Calu3 (cell line): ENCODE results near the gene TMA7B. TPM values are rescaled to one million over a fixed set of nuclear protein-coding genes. Genes with fewer than 3 reads are reported as not detected.
"Not testable (repeated sequence)": the region's sequence is repeated elsewhere in the genome, so short reads cannot be mapped to it uniquely, and the experiment has no call there.

Experiments
- BruUV-seq: library from RNA; stranded (reverse); fragments of 400-500 nt; replicated peaks from 2 replicates; lab custom pipeline; 2021; lab: Mats Ljungman, UMichigan
- CTCF ChIA-PET: fragments of 300-600 bp; sonication (Branson Sonifier 250); formaldehyde crosslinking; loops from one replicate; lab custom pipeline; 2022; ENCODE audit warnings: antibody characterized with exemption; lab: Charles Lee
- DNase-seq: peaks from one replicate; pipeline ENCODE4 v3.0.0; 2022
- H3K27ac Mint-ChIP-seq: one replicate; pipeline ENCODE4 v1.8.0; 2022; ENCODE audit warnings: mixed read lengths; ENCODE audit not compliant: unreplicated experiment
- H3K27me3 Mint-ChIP-seq: one replicate; pipeline ENCODE4 v1.8.0; 2022; ENCODE audit warnings: mixed read lengths; ENCODE audit not compliant: unreplicated experiment
- H3K36me3 Mint-ChIP-seq: one replicate; pipeline ENCODE4 v1.8.0; 2022; ENCODE audit warnings: mild to moderate bottlenecking, moderate library complexity, mixed read lengths; ENCODE audit not compliant: insufficient read depth, unreplicated experiment
- H3K4me1 Mint-ChIP-seq: one replicate; pipeline ENCODE4 v1.8.0; 2022; ENCODE audit warnings: mild to moderate bottlenecking, low read depth, mixed read lengths; ENCODE audit not compliant: unreplicated experiment
- H3K4me3 Mint-ChIP-seq: one replicate; pipeline ENCODE4 v1.8.0; 2022; ENCODE audit warnings: mild to moderate bottlenecking, low read depth, moderate library complexity, mixed read lengths; ENCODE audit not compliant: unreplicated experiment
- H3K9me3 Mint-ChIP-seq: one replicate; pipeline ENCODE4 v1.8.0; 2022; ENCODE audit warnings: low read depth, mixed read lengths; ENCODE audit not compliant: unreplicated experiment
- intact Hi-C: fragments of 100-400 bp; cut with micrococcal nuclease; formaldehyde crosslinking; loops from one replicate; pipeline ENCODE4 v1.10.0; 2022; ENCODE audit not compliant: unreplicated experiment
- total RNA-seq: library from RNA; stranded (reverse); gene quantifications from 2 replicates; pipeline ENCODE4 v1.2.3, GENCODE V29; 2022
- TF ChIP-seq, protein P1 (sequence below): fragments of 200-600 bp; IDR thresholded peaks from one replicate; pipeline ENCODE4 v1.8.0; 2022; ENCODE audit warnings: antibody characterized with exemption; ENCODE audit not compliant: unreplicated experiment

The TMA7B gene
- total RNA-seq, 1 experiment from 2014 or later = not detected

DNA sequence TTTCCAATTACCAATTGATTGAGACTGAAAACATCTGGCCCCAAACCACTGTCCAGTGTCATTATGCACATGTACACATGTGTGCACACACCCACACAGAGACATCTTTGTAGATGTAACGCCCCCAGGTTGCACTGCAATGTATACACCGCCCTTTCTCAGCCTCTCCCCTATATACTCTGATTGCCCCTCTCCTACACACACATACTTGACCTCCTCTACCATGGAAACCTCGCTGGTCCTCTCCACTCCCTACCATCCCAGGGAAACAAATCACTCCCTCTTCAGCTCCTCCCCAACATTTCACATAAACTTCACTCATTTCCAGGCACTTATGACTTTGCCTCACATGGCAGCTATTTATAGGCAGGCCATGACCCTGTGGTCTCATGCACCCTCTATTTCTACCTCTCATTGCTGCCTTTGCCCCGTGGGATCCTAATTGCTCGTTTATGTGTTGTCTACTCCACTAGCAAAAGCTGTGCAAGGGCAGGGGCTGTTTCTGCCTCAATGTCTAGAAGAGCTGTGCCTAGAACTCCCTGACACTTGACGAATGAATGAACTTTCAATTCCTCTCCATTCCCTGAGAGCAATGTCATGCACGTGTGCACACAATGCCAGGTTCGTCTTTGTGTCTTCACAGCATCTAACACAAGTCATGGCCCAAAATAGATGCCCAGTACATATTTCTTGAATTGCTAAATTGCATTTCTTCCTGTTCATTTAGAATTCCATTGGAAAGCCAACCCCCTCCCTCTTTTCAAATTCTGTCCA lies 10.0 kb upstream of the TMA7B start:
- intact Hi-C loops = loop anchor here (5.0 kb wide), 1 partner anchor 47 kb away; no protein-coding TSS in a partner anchor
- Mint-ChIP-seq H3K4me1 (peaks cover 19% of the 10 kb centered on the region), H3K27ac (no peak overlapping the region), H3K4me3 (no peak overlapping the region), H3K9me3 (no peaks in the 10 kb centered on the region), H3K36me3 (no peaks in the 10 kb centered on the region), H3K27me3 (peaks cover 17% of the 10 kb centered on the region)
- no TSS peak for BruUV-seq
- no peak for DNase-seq
- TF ChIP-seq, protein P1, sequence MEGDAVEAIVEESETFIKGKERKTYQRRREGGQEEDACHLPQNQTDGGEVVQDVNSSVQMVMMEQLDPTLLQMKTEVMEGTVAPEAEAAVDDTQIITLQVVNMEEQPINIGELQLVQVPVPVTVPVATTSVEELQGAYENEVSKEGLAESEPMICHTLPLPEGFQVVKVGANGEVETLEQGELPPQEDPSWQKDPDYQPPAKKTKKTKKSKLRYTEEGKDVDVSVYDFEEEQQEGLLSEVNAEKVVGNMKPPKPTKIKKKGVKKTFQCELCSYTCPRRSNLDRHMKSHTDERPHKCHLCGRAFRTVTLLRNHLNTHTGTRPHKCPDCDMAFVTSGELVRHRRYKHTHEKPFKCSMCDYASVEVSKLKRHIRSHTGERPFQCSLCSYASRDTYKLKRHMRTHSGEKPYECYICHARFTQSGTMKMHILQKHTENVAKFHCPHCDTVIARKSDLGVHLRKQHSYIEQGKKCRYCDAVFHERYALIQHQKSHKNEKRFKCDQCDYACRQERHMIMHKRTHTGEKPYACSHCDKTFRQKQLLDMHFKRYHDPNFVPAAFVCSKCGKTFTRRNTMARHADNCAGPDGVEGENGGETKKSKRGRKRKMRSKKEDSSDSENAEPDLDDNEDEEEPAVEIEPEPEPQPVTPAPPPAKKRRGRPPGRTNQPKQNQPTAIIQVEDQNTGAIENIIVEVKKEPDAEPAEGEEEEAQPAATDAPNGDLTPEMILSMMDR = no peak
- CTCF ChIA-PET = no interaction called here

DNA sequence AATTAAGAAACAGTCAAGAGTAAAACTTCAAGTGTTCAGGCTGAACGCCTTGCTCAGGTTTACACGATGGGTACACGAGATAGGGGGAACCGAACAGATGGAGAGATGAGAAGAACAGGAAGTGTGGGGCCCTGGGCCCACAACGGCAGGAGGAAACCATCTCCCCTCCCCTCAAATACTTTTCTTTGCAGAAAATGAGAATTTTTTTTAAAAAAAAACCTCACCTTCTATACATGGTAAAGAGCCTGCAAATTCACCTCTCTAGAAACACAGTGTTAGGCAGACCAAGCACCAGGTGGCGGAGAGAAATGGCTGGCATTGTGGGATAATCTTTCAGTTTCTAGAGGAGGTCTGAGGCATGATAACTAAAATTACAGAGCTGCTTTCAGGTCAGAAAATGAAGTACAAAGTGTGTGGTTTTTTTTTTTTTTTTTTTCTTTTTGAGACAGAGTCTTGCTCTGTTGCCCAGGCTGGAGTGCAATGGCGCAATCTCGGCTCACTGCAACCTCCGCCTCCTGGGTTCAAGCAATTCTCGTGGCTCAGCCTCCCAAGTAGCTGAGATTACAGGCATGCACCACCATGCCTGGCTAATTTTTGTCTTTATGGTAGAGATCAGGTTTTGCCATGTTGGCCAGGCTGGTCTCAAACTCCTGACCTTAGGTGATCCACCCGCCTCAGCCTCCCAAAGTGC lies 8.4 kb upstream of the TMA7B start:
- H3K36me3 Mint-ChIP-seq, H3K27ac Mint-ChIP-seq, H3K9me3 Mint-ChIP-seq, CTCF ChIA-PET, H3K4me3 Mint-ChIP-seq, DNase-seq, BruUV-seq, intact Hi-C loops: not testable (repeated sequence)
- peaks cover 15% of the 10 kb centered on the region for H3K4me1 Mint-ChIP-seq
- peaks cover 17% of the 10 kb centered on the region for H3K27me3 Mint-ChIP-seq

DNA sequence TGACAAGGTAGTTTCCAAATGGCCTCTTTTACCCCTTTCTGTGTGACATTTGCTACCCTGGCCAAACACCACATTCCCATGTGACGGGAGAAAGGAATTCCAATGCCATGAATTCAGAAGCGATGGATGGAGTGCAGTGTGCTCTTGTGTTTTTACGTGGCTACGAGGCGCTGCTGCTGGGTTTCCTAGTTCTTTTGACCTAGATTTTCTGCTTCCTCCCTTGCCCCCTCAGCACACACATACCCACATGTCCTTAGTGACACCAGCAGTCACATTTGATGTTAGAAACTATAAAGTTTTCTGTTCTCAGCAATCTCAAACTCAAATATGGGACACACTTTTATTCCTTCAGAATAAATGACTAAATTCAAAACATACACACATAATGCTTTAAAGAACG lies 7.8 kb upstream of the TMA7B start:
- TF ChIP-seq, protein P1 = no peak
- H3K36me3 Mint-ChIP-seq = no peaks in the 10 kb centered on the region
- DNase-seq = no peak
- H3K4me1 Mint-ChIP-seq = peaks cover 9% of the 10 kb centered on the region
- intact Hi-C loops = no loop called here
- H3K27me3 Mint-ChIP-seq = peaks cover 23% of the 10 kb centered on the region
- no peak overlapping the region for H3K4me3 Mint-ChIP-seq
- H3K9me3 Mint-ChIP-seq = no peaks in the 10 kb centered on the region
- BruUV-seq = no TSS peak
- H3K27ac Mint-ChIP-seq = no peak overlapping the region
- CTCF ChIA-PET = interaction anchor here (0.7 to 1.0 kb wide), 2 partner anchors 19 to 72 kb away, joined by 3 read pairs; no protein-coding TSS in a partner anchor

DNA sequence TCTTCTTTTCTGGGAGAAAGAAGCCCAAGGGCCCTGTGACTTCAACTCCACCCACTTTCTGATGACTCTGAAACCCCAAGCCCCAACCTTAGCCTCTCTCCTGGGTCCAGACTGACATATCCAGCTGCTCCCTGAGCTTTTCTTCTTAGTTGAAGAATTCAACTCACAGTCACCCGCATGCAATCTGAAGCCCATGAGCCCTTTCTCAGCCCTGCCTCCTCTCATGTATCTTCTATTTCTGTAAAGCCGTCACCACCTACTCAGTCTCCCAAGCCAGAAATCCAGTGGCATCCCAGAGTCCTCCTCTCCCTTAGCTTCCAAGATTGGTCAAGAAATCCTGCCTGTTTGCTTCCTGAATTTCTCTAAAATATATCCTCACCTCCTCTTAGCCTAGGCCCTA lies 7.1 kb upstream of the TMA7B start:
- Mint-ChIP-seq H3K9me3 (no peaks in the 10 kb centered on the region), H3K27me3 (peaks cover 30% of the 10 kb centered on the region), H3K36me3 (no peaks in the 10 kb centered on the region), H3K4me1 (peaks cover 7% of the 10 kb centered on the region), H3K27ac (no peak overlapping the region), H3K4me3 (no peak overlapping the region)
- intact Hi-C loops = no loop called here
- DNase-seq = no peak
- CTCF ChIA-PET = interaction anchor here (0.7 to 1.5 kb wide), 6 partner anchors 20 to 72 kb away, joined by 3 to 5 read pairs (median 3); no protein-coding TSS in a partner anchor
- no TSS peak for BruUV-seq
- TF ChIP-seq, protein P1 = no peak
